HepG2 (cell line): Measurements from ENCODE around the gene PRDX4. TPM values are rescaled to one million over a fixed set of nuclear protein-coding genes. Genes with fewer than 3 reads are reported as not detected.
"Not testable (repeated sequence)": the region's sequence is repeated elsewhere in the genome, so short reads cannot be mapped to it uniquely, and the experiment has no call there.

Experiments used
- ATAC-seq: fragments of 200-7000 bp; cut with Tn5 transposase; 3 replicates; pipeline ENCODE4 v1.9.1; 2020; ENCODE audit warnings: mild to moderate bottlenecking, moderate library complexity
- BruUV-seq: library from RNA; stranded (reverse); fragments of 400-500 nt; replicated peaks from 2 replicates; lab custom pipeline; 2021; lab: Mats Ljungman, UMichigan
- CTCF ChIA-PET: fragments of 300-600 bp; formaldehyde crosslinking; extraction: SDS; loops from one replicate; lab custom pipeline; 2021; ENCODE audit warnings: low total read pairs, inconsistent platforms, low intra/inter-chr PET ratio; lab: Yijun Ruan, JAX
- POLR2A ChIA-PET: fragments of 350-600 bp; sonication (Branson Sonifier 250); formaldehyde crosslinking; loops from one replicate; lab custom pipeline; 2020; ENCODE audit warnings: antibody characterized with exemption, inconsistent platforms; lab: Yijun Ruan, JAX
- DNase-seq: peaks from one replicate; pipeline ENCODE4 v3.0.0-alpha.2; 2015; ENCODE audit warnings: low spot score
- FAIRE-seq: peaks from 3 replicates; lab custom pipeline; 2011; peaks lifted over from hg19 to GRCh38; lab: Jason Lieb, UNC
- H2AFZ ChIP-seq: one replicate; pipeline ENCODE4 v1.6.1; 2011; ENCODE audit warnings: low read length, inconsistent platforms
- H3K27ac ChIP-seq: fragments of 300-600 bp; 3 replicates; pipeline ENCODE4 v1.8.0; 2011; ENCODE audit warnings: mixed run types, mild to moderate bottlenecking, mixed read lengths, low read length, inconsistent platforms; ENCODE audit not compliant: insufficient read depth; ENCODE audit errors: extremely low read length
- H3K27me3 ChIP-seq, 2 experiments: fragments of 200-600 bp in 1 of 2; 2 replicates in 1 of 2; 3 replicates in 1 of 2; pipeline versions ENCODE4 v1.6.0 to v1.8.0; 2011; ENCODE audit warnings: low read length in 2 of 2, mild to moderate bottlenecking in 2 of 2, moderate library complexity in 2 of 2, inconsistent platforms in 1 of 2; ENCODE audit not compliant: insufficient read depth in 2 of 2, control insufficient read depth in 1 of 2
- H3K36me3 ChIP-seq, 2 experiments: fragments of 200-600 bp in 1 of 2; replicated peaks in 1 of 2; 2 replicates in 1 of 2; 3 replicates in 1 of 2; pipeline versions ENCODE4 v1.5.1 to v1.8.0; 2011; ENCODE audit warnings: low read length in 2 of 2, inconsistent platforms in 1 of 2; ENCODE audit not compliant: insufficient read depth in 2 of 2, control insufficient read depth in 1 of 2
- H3K4me1 ChIP-seq: 2 replicates; pipeline ENCODE4 v1.5.1; 2012; ENCODE audit warnings: low read length, inconsistent platforms; ENCODE audit not compliant: insufficient read depth
- H3K4me2 ChIP-seq: 2 replicates; pipeline ENCODE4 v1.6.0; 2011; ENCODE audit warnings: low read depth, low read length, inconsistent platforms
- H3K4me3 ChIP-seq, 3 experiments: fragments of 200-600 bp in 1 of 3; sonication (generic), shearing (Covaris generic) in 1 of 3; replicated peaks in 1 of 3; 2 replicates each; pipeline ENCODE4 v1.5.1; 2011 to 2016; ENCODE audit warnings: low read length in 3 of 3, inconsistent platforms in 2 of 3, low read depth in 2 of 3, mild to moderate bottlenecking in 2 of 3, control low read depth in 1 of 3, mixed read lengths in 1 of 3; ENCODE audit not compliant: insufficient read depth in 1 of 3
- H3K79me2 ChIP-seq: one replicate; pipeline ENCODE4 v1.6.1; 2011; ENCODE audit warnings: low read length, inconsistent platforms; ENCODE audit not compliant: insufficient read depth
- H3K9ac ChIP-seq: 2 replicates; pipeline ENCODE4 v1.6.0; 2011; ENCODE audit warnings: mild to moderate bottlenecking, low read depth, low read length, inconsistent platforms; ENCODE audit not compliant: insufficient read depth
- H3K9me3 ChIP-seq: 2 replicates; pipeline ENCODE4 v1.5.1; 2012; ENCODE audit warnings: mild to moderate bottlenecking, low read length
- H4K20me1 ChIP-seq: 2 replicates; pipeline ENCODE4 v1.6.0; 2011; ENCODE audit warnings: inconsistent platforms, mild to moderate bottlenecking, low read length, moderate library complexity; ENCODE audit not compliant: insufficient read depth
- FOXP4 ChIP-seq: sonication (generic); formaldehyde crosslinking; IDR thresholded peaks from 2 replicates; pipeline ENCODE4 v1.4.0; 2020; ENCODE audit warnings: missing genetic modification reagents
- ZNF652 ChIP-seq: IDR thresholded peaks from 2 replicates; pipeline ENCODE4 v1.6.1; 2016; ENCODE audit warnings: low read depth, borderline replicate concordance
- WGBS: methylation state at CpG from one replicate; pipeline ENCODE4 v1.1.6; 2017; ENCODE audit warnings: low lambda C conversion rate; 5-methylcytosine and 5-hydroxymethylcytosine counted together
- in situ Hi-C: cut with HindIII; loops from 2 replicates; pipeline ENCODE4 v1.10.0; 2017; ENCODE audit warnings: low pct_unique_long_range_greater_than_20kb; ENCODE audit not compliant: extremely low pct_ligation_motif_present
- intact Hi-C: fragments of 100-400 bp; cut with micrococcal nuclease; formaldehyde crosslinking; loops from one replicate; pipeline ENCODE4 v1.10.0; 2022; ENCODE audit not compliant: unreplicated experiment
- polyA plus RNA-seq, 8 experiments: library from polyadenylated mRNA; depleted of rRNA in 3 of 8; stranded (reverse) in 7 of 8; unstranded in 1 of 8; fragments of >200 nt; fragmentation: Illumina TruSeq in 4 of 8; extraction: Trizol in 4 of 8; gene quantifications; 2 replicates each; pipeline versions ENCODE4 v1.2.1 to v1.2.3, GENCODE V29; 2011 to 2016; ENCODE audit warnings: low read depth in 4 of 8, missing spikeins in 1 of 8, mixed read lengths in 1 of 8; ENCODE audit not compliant: insufficient read depth in 1 of 8
- total RNA-seq, 5 experiments: library from RNA; depleted of rRNA; stranded (reverse); fragments of >200 nt; fragmentation: Illumina TruSeq; extraction: Trizol; gene quantifications; 2 replicates each; pipeline ENCODE4 v1.2.3, GENCODE V29; 2016; ENCODE audit warnings: low read depth in 1 of 5
- TF ChIP-seq, protein P1 (sequence below): sonication (generic); formaldehyde crosslinking; IDR thresholded peaks from 2 replicates; pipeline ENCODE4 v1.4.0; 2020; ENCODE audit warnings: low read depth, mild to moderate bottlenecking, missing genetic modification reagents

Gene PRDX4
- total and polyA plus RNA-seq, 2 of the 13 experiments (the other 11 are each of a cell fraction or from before 2014, with no cell fraction given) = 217 to 252 TPM

DNA sequence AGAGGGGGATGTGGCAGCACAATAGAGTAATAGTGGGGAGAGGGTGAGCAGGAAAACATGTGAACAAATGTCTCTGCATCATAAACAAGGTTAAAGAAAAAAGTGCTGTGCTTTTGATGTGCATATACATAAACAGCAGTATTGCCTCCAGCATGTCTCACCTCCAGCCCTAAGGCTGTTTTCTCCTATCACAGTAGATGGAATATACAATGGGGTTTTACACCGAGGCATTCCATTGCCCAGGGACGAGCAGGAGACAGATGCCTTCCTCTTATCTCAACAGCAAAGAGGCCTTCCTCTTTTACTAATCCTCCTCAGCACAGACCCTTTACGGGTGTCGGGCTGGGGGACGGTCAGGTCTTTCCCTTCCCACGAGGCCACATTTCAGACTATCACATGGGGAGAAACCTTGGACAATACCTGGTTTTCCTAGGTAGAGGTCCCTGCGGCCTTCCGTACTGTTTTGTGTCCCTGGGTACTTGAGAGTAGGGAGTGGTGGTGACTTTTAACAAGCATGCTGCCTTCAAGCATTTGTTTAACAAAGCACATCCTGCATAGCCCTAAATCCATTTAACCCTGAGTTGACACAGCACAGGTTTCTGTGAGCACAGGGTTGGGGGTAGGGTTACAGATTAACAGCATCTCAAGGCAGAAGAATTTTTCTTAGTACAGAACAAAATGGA lies 7.1 kb upstream of the PRDX4 start:
- H3K27me3 ChIP-seq, ATAC-seq, H3K4me3 ChIP-seq, H2AFZ ChIP-seq, H3K27ac ChIP-seq, DNase-seq, BruUV-seq, FAIRE-seq, in situ Hi-C loops: not testable (repeated sequence)
- H3K4me1 ChIP-seq = peaks cover 17% of the 10 kb centered on the region; the same call in 1 of the 2 replicates
- 4% methylated on average over 4 of the region's 8 CpGs for WGBS
- TF ChIP-seq ZNF652 = peak; percentile 33; the same call in 1 of the 2 replicates
- TF ChIP-seq, all 625 proteins: peak for 1; not testable (repeated sequence) for 624
- POLR2A ChIA-PET, H3K9ac ChIP-seq, H3K36me3 ChIP-seq, CTCF ChIA-PET, H3K79me2 ChIP-seq, intact Hi-C loops, H4K20me1 ChIP-seq, H3K9me3 ChIP-seq: not testable (repeated sequence)
- H3K4me2 ChIP-seq = peak overlapping the region; percentile 32

DNA sequence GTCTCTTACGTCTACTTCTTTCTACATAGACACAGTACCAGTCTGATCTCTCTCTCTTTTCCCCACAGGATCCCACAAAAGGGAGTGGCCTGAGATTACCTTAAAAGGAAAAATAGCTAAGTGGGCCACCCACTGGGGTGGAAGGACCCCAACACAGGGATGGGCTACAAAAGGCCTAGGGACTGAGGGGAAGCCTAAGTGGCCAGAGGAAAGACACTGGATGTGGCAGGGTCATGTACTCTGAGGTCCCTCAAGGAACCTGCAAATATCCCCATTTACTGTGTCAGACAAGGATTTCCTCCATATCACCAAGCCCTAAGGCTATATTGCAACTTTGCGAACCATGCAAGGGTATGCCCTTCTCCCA lies 6.5 kb upstream of the PRDX4 start:
- DNase-seq = no peak
- intact Hi-C loops (no loop called here), in situ Hi-C loops (no loop called here)
- ChIA-PET POLR2A (no interaction called here), CTCF (no interaction called here)
- Histone ChIP-seq H3K9me3 (no peaks in the 10 kb centered on the region), H3K36me3 (no peaks in the 10 kb centered on the region), H3K79me2 (no peaks in the 10 kb centered on the region), H3K4me2 (no peak overlapping the region), H2AFZ (no peak overlapping the region), H3K4me1 (peaks cover 17% of the 10 kb centered on the region; the same call in 1 of the 2 replicates), H3K9ac (no peak overlapping the region), H3K27me3 (no peaks in the 10 kb centered on the region), H3K4me3 (no peak overlapping the region)
- BruUV-seq = no TSS peak
- ATAC-seq = no peak
- WGBS = 0% methylated on average over 1 of the region's 2 CpGs
- TF ChIP-seq FOXP4 (CRISPR knock-in tag) = no peak
- TF ChIP-seq, protein P1, sequence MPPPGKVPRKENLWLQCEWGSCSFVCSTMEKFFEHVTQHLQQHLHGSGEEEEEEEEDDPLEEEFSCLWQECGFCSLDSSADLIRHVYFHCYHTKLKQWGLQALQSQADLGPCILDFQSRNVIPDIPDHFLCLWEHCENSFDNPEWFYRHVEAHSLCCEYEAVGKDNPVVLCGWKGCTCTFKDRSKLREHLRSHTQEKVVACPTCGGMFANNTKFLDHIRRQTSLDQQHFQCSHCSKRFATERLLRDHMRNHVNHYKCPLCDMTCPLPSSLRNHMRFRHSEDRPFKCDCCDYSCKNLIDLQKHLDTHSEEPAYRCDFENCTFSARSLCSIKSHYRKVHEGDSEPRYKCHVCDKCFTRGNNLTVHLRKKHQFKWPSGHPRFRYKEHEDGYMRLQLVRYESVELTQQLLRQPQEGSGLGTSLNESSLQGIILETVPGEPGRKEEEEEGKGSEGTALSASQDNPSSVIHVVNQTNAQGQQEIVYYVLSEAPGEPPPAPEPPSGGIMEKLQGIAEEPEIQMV (CRISPR knock-in tag) = no peak
- TF ChIP-seq, all 625 proteins: peak for 0
- H4K20me1 ChIP-seq = no peaks in the 10 kb centered on the region
- no peak overlapping the region for H3K27ac ChIP-seq
- no peak for FAIRE-seq
